GM23338 (cell line): ENCODE results near the gene APBA2.

Source experiments
- CREB1 ChIP-seq: fragments of 250-450 bp; sonication (Bioruptor Pico); IDR thresholded peaks from 2 replicates; pipeline ENCODE4 v1.5.0; 2020; ENCODE audit warnings: low read depth, mild to moderate bottlenecking, moderate library complexity
- ETS1 ChIP-seq: IDR thresholded peaks from 2 replicates; pipeline ENCODE4 v1.6.1; 2016; ENCODE audit warnings: antibody characterized with exemption
- EZH2 ChIP-seq: fragments of 200-600 bp; sonication (generic); IDR thresholded peaks from one replicate; pipeline ENCODE4 v1.8.0; 2017; ENCODE audit warnings: antibody characterized with exemption, mild to moderate bottlenecking, low read depth; ENCODE audit not compliant: unreplicated experiment
- EZH2phosphoT487 ChIP-seq: fragments of 200-600 bp; sonication (generic); IDR thresholded peaks from one replicate; pipeline ENCODE4 v1.8.1; 2018; ENCODE audit warnings: antibody characterized with exemption; ENCODE audit not compliant: unreplicated experiment
- JUNB ChIP-seq: IDR thresholded peaks from one replicate; pipeline ENCODE4 v1.6.1; 2016; ENCODE audit warnings: antibody characterized with exemption; ENCODE audit not compliant: unreplicated experiment
- NANOG ChIP-seq: IDR thresholded peaks from 2 replicates; pipeline ENCODE4 v1.6.1; 2016; ENCODE audit warnings: antibody characterized with exemption, borderline replicate concordance
- POLR2AphosphoS5 ChIP-seq: IDR thresholded peaks from 2 replicates; pipeline ENCODE4 v1.6.1; 2016; ENCODE audit warnings: antibody characterized with exemption, low read depth
- REST ChIP-seq: IDR thresholded peaks from one replicate; pipeline ENCODE4 v1.6.1; 2018; ENCODE audit warnings: antibody characterized with exemption; ENCODE audit not compliant: unreplicated experiment
- STAT1 ChIP-seq: IDR thresholded peaks from one replicate; pipeline ENCODE4 v1.6.1; 2016; ENCODE audit warnings: antibody characterized with exemption; ENCODE audit not compliant: unreplicated experiment
- ZNF114 ChIP-seq: fragments of 250-450 bp; sonication (Bioruptor Pico); IDR thresholded peaks from 2 replicates; pipeline ENCODE4 v1.5.0; 2020; ENCODE audit warnings: mild to moderate bottlenecking, moderate library complexity
- ZNF331 ChIP-seq: fragments of 250-450 bp; sonication (Bioruptor Pico); IDR thresholded peaks from 2 replicates; pipeline ENCODE4 v1.5.0; 2020; ENCODE audit warnings: low read depth, mild to moderate bottlenecking, moderate library complexity
- TF ChIP-seq, protein P1 (sequence below), 2 experiments: fragments of 200-600 bp in 1 of 2; sonication (generic) in 1 of 2; conservative IDR thresholded peaks; 2 replicates each; pipeline versions ENCODE4 v1.5.1 to v1.6.1; 2016 to 2017; ENCODE audit warnings: antibody characterized with exemption in 2 of 2, low read depth in 2 of 2, mild to moderate bottlenecking in 2 of 2, moderate library complexity in 1 of 2

- TF ChIP-seq EZH2 (no peak), POLR2AphosphoS5 (no peak), REST (no peak), CREB1 (CRISPR knock-in tag) (no peak), EZH2phosphoT487 (no peak), ZNF114 (CRISPR knock-in tag) (no peak), NANOG (no peak), ZNF331 (no peak), JUNB (no peak), ETS1 (no peak), STAT1 (no peak)
- TF ChIP-seq, protein P1, sequence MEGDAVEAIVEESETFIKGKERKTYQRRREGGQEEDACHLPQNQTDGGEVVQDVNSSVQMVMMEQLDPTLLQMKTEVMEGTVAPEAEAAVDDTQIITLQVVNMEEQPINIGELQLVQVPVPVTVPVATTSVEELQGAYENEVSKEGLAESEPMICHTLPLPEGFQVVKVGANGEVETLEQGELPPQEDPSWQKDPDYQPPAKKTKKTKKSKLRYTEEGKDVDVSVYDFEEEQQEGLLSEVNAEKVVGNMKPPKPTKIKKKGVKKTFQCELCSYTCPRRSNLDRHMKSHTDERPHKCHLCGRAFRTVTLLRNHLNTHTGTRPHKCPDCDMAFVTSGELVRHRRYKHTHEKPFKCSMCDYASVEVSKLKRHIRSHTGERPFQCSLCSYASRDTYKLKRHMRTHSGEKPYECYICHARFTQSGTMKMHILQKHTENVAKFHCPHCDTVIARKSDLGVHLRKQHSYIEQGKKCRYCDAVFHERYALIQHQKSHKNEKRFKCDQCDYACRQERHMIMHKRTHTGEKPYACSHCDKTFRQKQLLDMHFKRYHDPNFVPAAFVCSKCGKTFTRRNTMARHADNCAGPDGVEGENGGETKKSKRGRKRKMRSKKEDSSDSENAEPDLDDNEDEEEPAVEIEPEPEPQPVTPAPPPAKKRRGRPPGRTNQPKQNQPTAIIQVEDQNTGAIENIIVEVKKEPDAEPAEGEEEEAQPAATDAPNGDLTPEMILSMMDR (conservative IDR thresholded peaks at IDR 0.05; ENCODE audit: low read depth in 2 of 2), result no peak
Observed at GRCh38 chr15:29099131-29099880, 213.5 kb downstream of the APBA2 start.
